Neural cell (in vitro differentiated cells): ENCODE data around the gene FLYWCH1.

ENCODE experiments used
- CTCF ChIP-seq: fragments of 450-650 bp; IDR thresholded peaks from 2 replicates; pipeline ENCODE4 v1.5.1; 2014; ENCODE audit warnings: antibody characterized with exemption, mild to moderate bottlenecking, moderate library complexity; ENCODE audit not compliant: poor library complexity, severe bottlenecking
- EZH2 ChIP-seq: fragments of 200-600, 300-800 bp; shearing (Covaris generic), sonication (generic); IDR thresholded peaks from 2 replicates; pipeline ENCODE4 v1.6.1; 2014; ENCODE audit warnings: antibody characterized with exemption, low read length, borderline replicate concordance, mild to moderate bottlenecking; ENCODE audit not compliant: insufficient read depth, poor library complexity, severe bottlenecking
- POLR2AphosphoS5 ChIP-seq: IDR thresholded peaks from 2 replicates; pipeline ENCODE4 v1.6.1; 2012
- RAD21 ChIP-seq: fragments of 450-650 bp; conservative IDR thresholded peaks from 2 replicates; pipeline ENCODE4 v1.6.1; 2014; ENCODE audit warnings: antibody characterized with exemption, mild to moderate bottlenecking, moderate library complexity
- REST ChIP-seq: IDR thresholded peaks from 2 replicates; pipeline ENCODE4 v1.6.1; 2012; ENCODE audit warnings: borderline replicate concordance
- SMC3 ChIP-seq: fragments of 450-650 bp; conservative IDR thresholded peaks from 2 replicates; pipeline ENCODE4 v1.6.1; 2014; ENCODE audit warnings: antibody characterized with exemption, mild to moderate bottlenecking, moderate library complexity; ENCODE audit not compliant: poor library complexity

- TF ChIP-seq POLR2AphosphoS5: no peak
- no peak for TF ChIP-seq CTCF
- no peak for TF ChIP-seq REST
- no peak for TF ChIP-seq EZH2
- TF ChIP-seq SMC3: no peak
- TF ChIP-seq RAD21: no peak
These were observed 30.3 kb downstream of the FLYWCH1 start for GRCh38 chr16:2942045-2942444.
